T-cell (primary cell): Measurements from ENCODE around the gene PRSS56. TPM values are rescaled to one million over a fixed set of nuclear protein-coding genes. Genes with fewer than 3 reads are reported as not detected.
"Not testable (repeated sequence)": the region's sequence is repeated elsewhere in the genome, so short reads cannot be mapped to it uniquely, and the experiment has no call there.

Source experiments
- ATAC-seq, 4 experiments: fragments of 200-7000 bp in 3 of 4; fragments of 150-1000 bp in 1 of 4; cut with Tn5 transposase; replicated peaks in 1 of 4; 1 replicate in 3 of 4; 2 replicates in 1 of 4; pipeline ENCODE4 v1.10.0; 2021; ENCODE audit warnings: moderate library complexity in 3 of 4, mild to moderate bottlenecking in 2 of 4, moderate number of reproducible peaks in 1 of 4
- CTCF ChIA-PET, 2 donors: fragments of 300-600 bp; sonication (Branson Sonifier 250); formaldehyde crosslinking; loops; one replicate each; lab custom pipeline; 2022; ENCODE audit warnings: antibody characterized with exemption in 2 of 2; lab: Charles Lee
- POLR2A ChIA-PET, 2 donors: fragments of 300-600 bp; sonication (Branson Sonifier 250); formaldehyde crosslinking; loops; one replicate each; lab custom pipeline; 2022; ENCODE audit warnings: antibody characterized with exemption in 2 of 2; lab: Charles Lee
- DNase-seq, 35 experiments: peaks; one replicate each; pipeline versions ENCODE4 v3.0.0 to v3.0.0-alpha.2; 2013 to 2023
- H3K27ac ChIP-seq: one replicate; pipeline ENCODE4 v1.5.1; 2013; ENCODE audit warnings: low read length
- H3K27me3 ChIP-seq, 2 experiments: replicated peaks in 1 of 2; 1 replicate in 1 of 2; 2 replicates in 1 of 2; pipeline versions ENCODE4 v1.6.1 to v1.7.0; 2013; ENCODE audit warnings: low read length in 1 of 2, mixed read lengths in 1 of 2; ENCODE audit not compliant: control insufficient read depth in 2 of 2, insufficient read depth in 2 of 2; ENCODE audit errors: extremely low read depth in 1 of 2
- H3K36me3 ChIP-seq, 2 donors: 1 replicate in 1 of 2; 2 replicates in 1 of 2; pipeline versions ENCODE4 v1.6.1 to v1.7.0; 2013; ENCODE audit warnings: low read length in 1 of 2; ENCODE audit not compliant: control insufficient read depth in 2 of 2, insufficient read depth in 1 of 2; ENCODE audit errors: extremely low read depth in 1 of 2
- H3K4me1 ChIP-seq, 2 experiments: 1 replicate in 1 of 2; 2 replicates in 1 of 2; pipeline versions ENCODE4 v1.6.1 to v1.7.0; 2013; ENCODE audit warnings: low read length in 2 of 2, mixed read lengths in 1 of 2; ENCODE audit not compliant: insufficient read depth in 2 of 2, control insufficient read depth in 1 of 2; ENCODE audit errors: extremely low read depth in 1 of 2
- H3K4me3 ChIP-seq, 2 donors: 1 replicate in 1 of 2; 2 replicates in 1 of 2; pipeline versions ENCODE4 v1.5.1 to v1.7.0; 2013; ENCODE audit warnings: mild to moderate bottlenecking in 2 of 2, low read length in 1 of 2, moderate library complexity in 1 of 2; ENCODE audit not compliant: control insufficient read depth in 1 of 2; ENCODE audit errors: extremely low read depth in 1 of 2
- H3K9me3 ChIP-seq: 2 replicates; pipeline ENCODE4 v1.7.0; 2013
- H3K27ac Mint-ChIP-seq, 2 donors: one replicate each; pipeline ENCODE4 v1.8.0; 2020 to 2021; ENCODE audit warnings: mild to moderate bottlenecking in 2 of 2, mixed read lengths in 2 of 2
- H3K27me3 Mint-ChIP-seq, 2 donors: one replicate each; pipeline ENCODE4 v1.8.0; 2021 to 2022; ENCODE audit warnings: mixed read lengths in 2 of 2
- H3K36me3 Mint-ChIP-seq: one replicate; pipeline ENCODE4 v1.8.0; 2021; ENCODE audit warnings: mixed read lengths
- H3K4me1 Mint-ChIP-seq, 3 donors: one replicate each; pipeline ENCODE4 v1.8.0; 2020 to 2022; ENCODE audit warnings: mixed read lengths in 3 of 3, mild to moderate bottlenecking in 1 of 3
- H3K4me3 Mint-ChIP-seq, 3 donors: one replicate each; pipeline ENCODE4 v1.8.0; 2020 to 2022; ENCODE audit warnings: mild to moderate bottlenecking in 3 of 3, mixed read lengths in 3 of 3, moderate library complexity in 3 of 3
- H3K9me3 Mint-ChIP-seq, 3 donors: one replicate each; pipeline ENCODE4 v1.8.0; 2020 to 2022; ENCODE audit warnings: mixed read lengths in 3 of 3
- WGBS: methylation state at CpG from one replicate; pipeline ENCODE4 v1.1.5; 2013; ENCODE audit warnings: missing lambda C conversion rate; ENCODE audit not compliant: insufficient coverage; 5-methylcytosine and 5-hydroxymethylcytosine counted together
- total RNA-seq, 35 experiments: library from RNA in 6 of 35; stranded (reverse) in 6 of 35; fragments of 120-200 nt in 1 of 35; gene quantifications; one replicate each; pipeline versions ENCODE4 v1.2.1 to v1.2.4 and lab custom pipeline; 2013 to 2026

The PRSS56 gene
- total RNA-seq, 5 donors from 2014 or later (not counting 1 experiment from before 2014, with no cell fraction given): not detected

DNA sequence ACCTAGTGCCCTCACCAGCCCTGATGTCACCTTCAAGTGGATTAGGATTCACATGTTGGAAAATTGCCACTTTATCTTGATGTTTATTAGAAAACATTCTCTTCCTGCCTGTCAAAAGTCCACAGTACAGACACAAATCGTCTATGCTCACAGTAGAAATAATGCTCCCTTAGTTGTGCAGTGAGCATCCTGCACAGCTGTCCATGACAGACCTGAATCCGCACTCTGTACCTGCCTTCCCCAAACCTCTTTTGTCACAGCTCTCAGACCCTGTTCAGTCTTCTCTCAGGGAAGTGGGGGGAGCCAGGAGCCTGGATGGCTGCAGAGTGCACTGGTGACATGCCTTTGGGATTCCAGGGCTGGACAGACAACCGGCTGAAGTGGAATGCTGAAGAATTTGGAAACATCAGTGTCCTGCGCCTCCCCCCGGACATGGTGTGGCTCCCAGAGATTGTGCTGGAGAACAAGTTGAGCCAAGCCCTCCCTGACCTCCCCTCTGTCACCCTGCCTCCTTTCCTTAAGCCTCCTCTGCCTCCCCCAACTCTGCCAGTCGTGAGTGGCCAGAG, 7.8 kb downstream of the PRSS56 start:
- Histone ChIP-seq H3K4me1 (peaks cover 0 to 28% of the 10 kb centered on the region in 2 experiments), H3K9me3 (no peaks in the 10 kb centered on the region), H3K27me3 (peaks cover 2 to 79% of the 10 kb centered on the region in 2 experiments), H3K27ac (no peak overlapping the region), H3K4me3 (no peak overlapping the region), H3K36me3 (no peaks in the 10 kb centered on the region)
- 83% methylated on average over 5 of the region's 6 CpGs for WGBS
- ChIA-PET POLR2A (no interaction called here), CTCF (no interaction called here)
- H3K4me3 Mint-ChIP-seq: no peak overlapping the region
- ATAC-seq: no peak
- H3K9me3 Mint-ChIP-seq: no peaks in the 10 kb centered on the region
- H3K36me3 Mint-ChIP-seq: no peaks in the 10 kb centered on the region
- H3K4me1 Mint-ChIP-seq: peaks cover 14 to 24% (median 17%) of the 10 kb centered on the region in 3 donors
- H3K27ac Mint-ChIP-seq: no peak overlapping the region
- peaks cover 21 to 48% of the 10 kb centered on the region in 2 donors for H3K27me3 Mint-ChIP-seq
- DNase-seq: no peak

DNA sequence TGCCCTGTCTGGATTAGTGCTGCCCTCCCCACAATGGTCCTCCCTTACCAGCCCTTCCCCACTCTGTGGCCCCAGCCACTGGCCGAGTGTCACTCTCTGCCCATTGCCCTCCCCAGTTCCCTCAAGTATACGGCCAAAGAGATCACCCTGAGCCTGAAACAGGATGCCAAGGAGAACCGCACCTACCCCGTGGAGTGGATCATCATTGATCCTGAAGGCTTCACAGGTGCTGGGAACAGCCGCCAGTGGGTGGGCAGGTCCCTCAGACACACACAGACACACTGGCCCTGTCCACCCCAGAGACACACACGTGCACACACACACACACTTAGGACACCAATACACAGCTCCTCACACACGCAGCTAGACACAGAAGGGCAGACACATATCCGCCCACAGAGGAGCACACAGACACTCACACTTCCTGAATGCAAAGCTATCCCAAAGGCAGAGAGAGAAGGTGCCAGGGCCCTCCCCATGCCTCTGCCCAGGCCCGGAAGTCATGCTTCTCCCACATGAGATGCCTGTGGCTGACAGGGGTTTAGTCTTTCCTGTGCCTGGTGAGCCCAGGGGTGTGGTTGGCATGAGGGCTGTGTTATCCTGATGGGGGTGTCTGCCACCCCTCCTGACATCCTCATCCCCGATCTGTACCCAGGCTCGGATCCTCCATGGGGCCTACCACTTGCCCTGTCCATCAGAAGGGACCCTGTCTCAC, 8.7 kb downstream of the PRSS56 start:
- Mint-ChIP-seq H3K4me3 (peak overlapping the region in 1 of 3 donors; percentile 61), H3K4me1 (peaks cover 13 to 19% (median 14%) of the 10 kb centered on the region in 3 donors), H3K27me3 (peaks cover 20 to 48% of the 10 kb centered on the region in 2 donors), H3K27ac (peak overlapping the region in 1 of 2 donors; percentile 6), H3K36me3 (no peaks in the 10 kb centered on the region), H3K9me3 (no peaks in the 10 kb centered on the region)
- Histone ChIP-seq H3K27me3 (peaks cover 2 to 75% of the 10 kb centered on the region in 2 experiments), H3K27ac (no peak overlapping the region), H3K9me3 (no peaks in the 10 kb centered on the region), H3K4me3 (no peak overlapping the region), H3K36me3 (no peaks in the 10 kb centered on the region), H3K4me1 (peaks cover 0 to 19% of the 10 kb centered on the region in 2 experiments)
- peak in 1 of 35 experiments; percentile 21 for DNase-seq
- CTCF ChIA-PET: no interaction called here
- POLR2A ChIA-PET: no interaction called here
- peak; percentile 30 to 75 (median 44) for ATAC-seq
- WGBS: 59% methylated on average over 8 of the region's 11 CpGs

DNA sequence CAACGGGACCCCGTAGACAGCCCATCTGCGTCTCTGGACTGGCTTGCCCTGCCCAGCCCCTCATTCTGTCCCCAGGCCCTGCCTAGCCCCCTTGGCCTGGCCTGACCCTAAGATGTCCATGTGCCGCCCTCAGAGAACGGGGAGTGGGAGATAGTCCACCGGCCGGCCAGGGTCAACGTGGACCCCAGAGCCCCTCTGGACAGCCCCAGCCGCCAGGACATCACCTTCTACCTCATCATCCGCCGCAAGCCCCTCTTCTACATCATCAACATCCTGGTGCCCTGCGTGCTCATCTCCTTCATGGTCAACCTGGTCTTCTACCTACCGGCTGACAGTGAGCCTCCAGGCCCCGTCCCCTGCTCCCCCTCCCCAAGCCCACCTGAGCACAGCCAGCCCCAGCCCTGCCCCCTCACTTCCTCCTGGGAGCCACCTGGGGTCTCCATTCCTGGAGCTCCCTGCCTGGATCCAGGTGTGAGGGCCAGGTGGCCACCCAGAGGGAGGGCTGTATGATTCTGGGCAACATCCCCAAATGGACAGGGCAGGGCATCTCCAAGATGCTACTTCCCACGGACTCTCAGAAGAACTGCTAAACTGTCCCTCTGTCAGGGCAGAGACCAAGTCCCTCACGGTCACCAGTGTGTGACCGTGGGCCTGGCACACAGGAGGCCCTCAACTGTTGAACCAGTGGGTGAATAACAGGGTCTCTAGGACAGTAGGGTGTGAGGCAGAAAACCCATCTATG, 9.8 kb downstream of the PRSS56 start:
- H3K27ac Mint-ChIP-seq: no peak overlapping the region
- 90% methylated on average over 12 of the region's 17 CpGs for WGBS

DNA sequence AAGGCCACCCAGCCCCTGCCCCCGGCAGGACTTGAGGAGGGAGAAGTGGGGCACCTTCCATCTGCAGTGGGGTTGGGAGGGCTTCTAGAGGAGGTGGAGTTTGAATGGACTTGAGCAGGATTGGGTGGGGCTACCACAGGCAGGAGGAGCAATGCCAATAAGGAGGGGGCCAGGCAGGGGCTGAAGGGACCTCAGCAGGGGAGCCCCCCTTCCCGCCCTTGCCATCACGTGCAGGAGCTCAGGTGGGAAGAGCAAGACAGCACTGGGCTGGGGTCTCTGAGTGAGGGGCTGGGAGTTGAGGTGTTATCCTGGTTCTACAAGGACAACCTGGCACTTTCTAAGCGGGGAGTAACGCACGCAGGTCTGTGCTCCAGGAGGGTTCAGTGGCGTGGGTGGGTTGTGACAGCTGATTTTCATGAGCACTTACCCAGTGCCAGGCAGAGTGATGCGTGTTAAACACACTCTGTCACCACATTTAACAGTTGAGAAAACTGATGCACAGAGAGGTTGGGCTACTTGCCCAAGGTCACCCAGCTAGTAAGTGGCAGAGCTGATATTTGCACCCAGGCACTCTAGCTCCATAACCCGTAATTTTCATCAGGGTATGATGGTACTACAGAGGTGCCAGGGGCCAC, 10.6 kb downstream of the PRSS56 start:
- Mint-ChIP-seq H3K4me3 (no peak overlapping the region), H3K4me1 (peaks cover 13 to 16% (median 14%) of the 10 kb centered on the region in 3 donors), H3K36me3 (no peaks in the 10 kb centered on the region), H3K27me3 (peaks cover 20 to 46% of the 10 kb centered on the region in 2 donors), H3K27ac (peak overlapping the region in 1 of 2 donors; percentile 49), H3K9me3 (no peaks in the 10 kb centered on the region)
- no peaks in the 10 kb centered on the region for H3K9me3 ChIP-seq
- H3K4me1 ChIP-seq: peaks cover 0 to 15% of the 10 kb centered on the region in 2 experiments
- H3K27me3 ChIP-seq: peaks cover 2 to 74% of the 10 kb centered on the region in 2 experiments
- DNase-seq (no peak), ATAC-seq (no peak)
- no peak overlapping the region for H3K27ac ChIP-seq
- no peaks in the 10 kb centered on the region for H3K36me3 ChIP-seq
- POLR2A ChIA-PET: no interaction called here
- CTCF ChIA-PET: no interaction called here
- no peak overlapping the region for H3K4me3 ChIP-seq
- WGBS: 80% methylated on average over 7 of the region's 9 CpGs

More for the DNA sequence above, 9.8 kb downstream of the PRSS56 start:
- H3K27me3 ChIP-seq: peaks cover 2 to 74% of the 10 kb centered on the region in 2 experiments
- DNase-seq: no peak
- Mint-ChIP-seq H3K4me3 (no peak overlapping the region), H3K9me3 (no peaks in the 10 kb centered on the region), H3K36me3 (no peaks in the 10 kb centered on the region), H3K27me3 (peaks cover 20 to 45% of the 10 kb centered on the region in 2 donors), H3K4me1 (peaks cover 13 to 16% (median 14%) of the 10 kb centered on the region in 3 donors)
- ATAC-seq: no peak
- ChIA-PET POLR2A (no interaction called here), CTCF (no interaction called here)
- H3K4me1 ChIP-seq: peaks cover 0 to 15% of the 10 kb centered on the region in 2 experiments
- H3K36me3 ChIP-seq: no peaks in the 10 kb centered on the region
- H3K9me3 ChIP-seq: no peaks in the 10 kb centered on the region
- H3K4me3 ChIP-seq: no peak overlapping the region
- no peak overlapping the region for H3K27ac ChIP-seq

DNA sequence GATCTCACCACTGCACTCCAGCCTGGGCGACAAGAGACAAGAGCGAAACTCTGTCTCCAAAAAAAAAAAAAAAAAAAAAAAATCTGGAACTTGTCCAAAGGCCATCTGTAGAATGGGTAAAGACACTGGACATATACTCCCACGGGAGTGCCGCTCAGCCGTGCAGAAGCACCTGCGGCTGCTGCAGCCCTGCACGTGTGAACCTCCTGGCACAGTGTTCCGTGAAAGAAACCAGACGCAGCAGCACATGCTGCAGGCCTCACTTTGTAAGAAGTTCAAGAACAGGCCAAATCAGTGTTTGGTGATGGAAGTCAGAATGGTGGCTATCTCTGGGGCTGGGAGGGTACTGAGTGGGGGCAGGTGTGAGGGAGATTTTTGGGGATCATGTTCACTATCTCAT, 12.2 kb downstream of the PRSS56 start:
- Mint-ChIP-seq H3K4me3 (no peak overlapping the region), H3K36me3 (no peaks in the 10 kb centered on the region), H3K27ac (no peak overlapping the region), H3K9me3 (no peaks in the 10 kb centered on the region), H3K4me1 (peaks cover 13 to 16% (median 14%) of the 10 kb centered on the region in 3 donors), H3K27me3 (peaks cover 27 to 36% of the 10 kb centered on the region in 2 donors)
- POLR2A ChIA-PET: no interaction called here
- DNase-seq (no peak), ATAC-seq (no peak)
- H3K36me3 ChIP-seq: no peaks in the 10 kb centered on the region
- no peaks in the 10 kb centered on the region for H3K9me3 ChIP-seq
- no peak overlapping the region for H3K27ac ChIP-seq
- H3K4me1 ChIP-seq: peaks cover 0 to 15% of the 10 kb centered on the region in 2 experiments
- no peak overlapping the region for H3K4me3 ChIP-seq
- 85% methylated on average over 8 of the region's 9 CpGs for WGBS
- CTCF ChIA-PET: interaction anchor here in 1 of 2 donors (0.8 kb wide), 1 partner anchor 1327 kb away, joined by 5 read pairs; no protein-coding TSS in a partner anchor
- H3K27me3 ChIP-seq: peaks cover 0 to 73% of the 10 kb centered on the region in 2 experiments

- CTCF ChIA-PET, DNase-seq: not testable (repeated sequence)
- 84% methylated on average over 5 of the region's 7 CpGs for WGBS
These were observed 12.6 kb downstream of the PRSS56 start for GRCh38 chr2:232532821-232533220.

More at GRCh38 chr2:232532821-232533220, 12.6 kb downstream of the PRSS56 start:
- H3K36me3 Mint-ChIP-seq, H3K9me3 ChIP-seq, H3K4me3 Mint-ChIP-seq, H3K4me3 ChIP-seq, H3K9me3 Mint-ChIP-seq, H3K36me3 ChIP-seq, H3K27ac ChIP-seq, H3K27ac Mint-ChIP-seq, ATAC-seq, POLR2A ChIA-PET: not testable (repeated sequence)
- peaks cover 0 to 73% of the 10 kb centered on the region in 2 experiments for H3K27me3 ChIP-seq
- peaks cover 27 to 35% of the 10 kb centered on the region in 2 donors for H3K27me3 Mint-ChIP-seq
- peaks cover 0 to 15% of the 10 kb centered on the region in 2 experiments for H3K4me1 ChIP-seq
- H3K4me1 Mint-ChIP-seq: peaks cover 13 to 15% (median 14%) of the 10 kb centered on the region in 3 donors
